Spleen (tissue), 11 donors: Measurements from ENCODE around the gene ADH5. TPM values are rescaled to one million over a fixed set of nuclear protein-coding genes. Genes with fewer than 3 reads are reported as not detected.
"Not testable (repeated sequence)": the region's sequence is repeated elsewhere in the genome, so short reads cannot be mapped to it uniquely, and the experiment has no call there.

Experiments
- DNase-seq: peaks from one replicate; pipeline ENCODE4 v3.0.0-alpha.2; 2020
- H3K27ac ChIP-seq, 8 donors: fragments of 200-600 bp; sonication (generic) in 7 of 8; 1 replicate in 4 of 8; 2 replicates in 4 of 8; pipeline versions ENCODE4 v1.5.0 to v1.8.0; 2016 to 2021; ENCODE audit warnings: inconsistent platforms in 4 of 8, mild to moderate bottlenecking in 4 of 8, moderate library complexity in 1 of 8
- H3K27me3 ChIP-seq, 7 donors: fragments of 200-600 bp; sonication (generic) in 6 of 7; replicated peaks in 1 of 7; 1 replicate in 4 of 7; 2 replicates in 3 of 7; pipeline versions ENCODE4 v1.5.0 to v1.8.0; 2016 to 2021; ENCODE audit warnings: inconsistent platforms in 3 of 7, mild to moderate bottlenecking in 1 of 7
- H3K36me3 ChIP-seq, 6 donors: fragments of 200-600 bp; sonication (generic) in 5 of 6; 1 replicate in 4 of 6; 2 replicates in 2 of 6; pipeline versions ENCODE4 v1.5.0 to v1.8.0; 2016 to 2021; ENCODE audit warnings: inconsistent platforms in 2 of 6
- H3K4me1 ChIP-seq, 6 donors: fragments of 200-600 bp; sonication (generic) in 5 of 6; 1 replicate in 3 of 6; 2 replicates in 3 of 6; pipeline versions ENCODE4 v1.5.0 to v1.8.0; 2016 to 2021; ENCODE audit warnings: inconsistent platforms in 3 of 6
- H3K4me3 ChIP-seq, 8 donors: fragments of 200-600 bp; sonication (generic) in 7 of 8; 1 replicate in 4 of 8; 2 replicates in 4 of 8; pipeline versions ENCODE4 v1.5.0 to v1.8.0; 2016 to 2021; ENCODE audit warnings: inconsistent platforms in 4 of 8, mild to moderate bottlenecking in 4 of 8, moderate library complexity in 2 of 8
- H3K9me3 ChIP-seq, 8 donors: fragments of 200-600 bp; sonication (generic) in 7 of 8; 1 replicate in 4 of 8; 2 replicates in 4 of 8; pipeline versions ENCODE4 v1.5.0 to v1.8.0; 2016 to 2021; ENCODE audit warnings: inconsistent platforms in 4 of 8
- POLR2A ChIP-seq, 3 donors: fragments of 450-650 bp; IDR thresholded peaks; one replicate each; pipeline ENCODE4 v1.5.1; 2017; ENCODE audit warnings: antibody characterized with exemption in 3 of 3, mild to moderate bottlenecking in 1 of 3
- POLR2AphosphoS5 ChIP-seq, 3 donors: sonication (generic); formaldehyde crosslinking; IDR thresholded peaks; one replicate each; pipeline ENCODE4 v1.5.1; 2017; ENCODE audit warnings: antibody characterized with exemption in 3 of 3
- WGBS, 5 donors: extraction: QIAGEN DNeasy Blood & Tissue Kit in 3 of 5; methylation state at CpG; one replicate each; pipeline versions ENCODE4 v1.1.5 to v1.1.7; 2013 to 2018; 5-methylcytosine and 5-hydroxymethylcytosine counted together
- intact Hi-C: fragments of 100-400 bp; cut with DNase I; formaldehyde crosslinking; loops from one replicate; pipeline ENCODE4 v1.15.0; 2023; ENCODE audit warnings: low total_unique reads
- polyA plus RNA-seq, 3 donors: library from polyadenylated mRNA; stranded (reverse); fragments of 200-250 nt; gene quantifications; one replicate each; pipeline ENCODE4 v1.2.1, GENCODE V29; 2013
- total RNA-seq, 7 donors: library from RNA; depleted of rRNA in 3 of 7; stranded (reverse); fragments of >200 nt in 3 of 7; fragmentation: NEBNext Ultra II Directional in 4 of 7; extraction: Animal tissue kit (Norgen Biotek cat#: 25700) in 4 of 7; gene quantifications; one replicate each; pipeline versions ENCODE4 v1.1.0 to v1.2.1, GENCODE V29; 2016 to 2021
- TF ChIP-seq, protein P1 (sequence below), 11 experiments: fragments of 200-600 bp in 7 of 11; fragments of 450-650 bp in 4 of 11; sonication (generic) in 4 of 11; IDR thresholded peaks in 8 of 11; conservative IDR thresholded peaks in 3 of 11; 1 replicate in 7 of 11; 2 replicates in 4 of 11; pipeline versions ENCODE4 v1.4.0 to v1.8.0; 2016 to 2021; ENCODE audit warnings: antibody characterized with exemption in 11 of 11, inconsistent platforms in 4 of 11, mild to moderate bottlenecking in 1 of 11
- donor health status: healthy with polysubstance abuse.
- donor health status: DM: no; HTN: no; CAD: no; lungs with moderate emphysema.
- donor health status: DM: no; HTN: no; CAD: no.
- donor health status: Bipolar disorder and iron deficiency.
- donor health status: healthy.
- donor health status: DM: no; HTN: no; CAD: no.
- donor health status: DM: yes; HTN: yes; CAD: no.

ADH5 gene
- total and polyA plus RNA-seq, 10 donors = 54.2 to 93.1 (median 74.4) TPM

- no peak for TF ChIP-seq POLR2A (IDR thresholded peaks at IDR 0.05)
- TF ChIP-seq, protein P1, sequence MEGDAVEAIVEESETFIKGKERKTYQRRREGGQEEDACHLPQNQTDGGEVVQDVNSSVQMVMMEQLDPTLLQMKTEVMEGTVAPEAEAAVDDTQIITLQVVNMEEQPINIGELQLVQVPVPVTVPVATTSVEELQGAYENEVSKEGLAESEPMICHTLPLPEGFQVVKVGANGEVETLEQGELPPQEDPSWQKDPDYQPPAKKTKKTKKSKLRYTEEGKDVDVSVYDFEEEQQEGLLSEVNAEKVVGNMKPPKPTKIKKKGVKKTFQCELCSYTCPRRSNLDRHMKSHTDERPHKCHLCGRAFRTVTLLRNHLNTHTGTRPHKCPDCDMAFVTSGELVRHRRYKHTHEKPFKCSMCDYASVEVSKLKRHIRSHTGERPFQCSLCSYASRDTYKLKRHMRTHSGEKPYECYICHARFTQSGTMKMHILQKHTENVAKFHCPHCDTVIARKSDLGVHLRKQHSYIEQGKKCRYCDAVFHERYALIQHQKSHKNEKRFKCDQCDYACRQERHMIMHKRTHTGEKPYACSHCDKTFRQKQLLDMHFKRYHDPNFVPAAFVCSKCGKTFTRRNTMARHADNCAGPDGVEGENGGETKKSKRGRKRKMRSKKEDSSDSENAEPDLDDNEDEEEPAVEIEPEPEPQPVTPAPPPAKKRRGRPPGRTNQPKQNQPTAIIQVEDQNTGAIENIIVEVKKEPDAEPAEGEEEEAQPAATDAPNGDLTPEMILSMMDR (IDR thresholded peaks at IDR 0.05 in 8 of 11, conservative IDR thresholded peaks at IDR 0.05 in 3 of 11) = no peak
- TF ChIP-seq POLR2AphosphoS5 (IDR thresholded peaks at IDR 0.05) = no peak
- no peaks in the 10 kb centered on the region for H3K4me1 ChIP-seq
- WGBS, 5 donors = 90 to 99% (median 97%) methylated on average over 5 of the region's 5 CpGs
- H3K4me3 ChIP-seq = no peak overlapping the region
- H3K36me3 ChIP-seq = peaks cover 0 to 100% (median 57%) of the 10 kb centered on the region in 6 donors
- H3K9me3 ChIP-seq = no peaks in the 10 kb centered on the region
- DNase-seq = no peak
- no peaks in the 10 kb centered on the region for H3K27me3 ChIP-seq
- intact Hi-C loops = no loop called here
- no peak overlapping the region for H3K27ac ChIP-seq
Measured at GRCh38 chr4:99071159-99071558, 17.4 kb downstream of the ADH5 start.

- 83 to 100% (median 91%) methylated on average over 1 of the region's 1 CpG for WGBS, 5 donors
- DNase-seq = no peak
- H3K4me1 ChIP-seq = no peaks in the 10 kb centered on the region
- intact Hi-C loops = no loop called here
- no peak overlapping the region for H3K4me3 ChIP-seq
- no peaks in the 10 kb centered on the region for H3K27me3 ChIP-seq
- no peak for TF ChIP-seq POLR2A (IDR thresholded peaks at IDR 0.05)
- TF ChIP-seq POLR2AphosphoS5 (IDR thresholded peaks at IDR 0.05) = no peak
- TF ChIP-seq, protein P1 (IDR thresholded peaks at IDR 0.05 in 8 of 11, conservative IDR thresholded peaks at IDR 0.05 in 3 of 11) = no peak
- no peak overlapping the region for H3K27ac ChIP-seq
- H3K36me3 ChIP-seq = peaks cover 0 to 78% (median 22%) of the 10 kb centered on the region in 6 donors
- no peaks in the 10 kb centered on the region for H3K9me3 ChIP-seq
Measured at GRCh38 chr4:99067617-99068016, 21.0 kb downstream of the ADH5 start.

- WGBS, 5 donors = 84 to 100% (median 97%) methylated on average over 1 to 2 of the region's 2 CpGs
- intact Hi-C loops, H3K27ac ChIP-seq, H3K9me3 ChIP-seq, H3K4me3 ChIP-seq, H3K4me1 ChIP-seq, H3K27me3 ChIP-seq, DNase-seq: not testable (repeated sequence)
- H3K36me3 ChIP-seq = peaks cover 0 to 76% (median 16%) of the 10 kb centered on the region in 6 donors
Measured at GRCh38 chr4:99065521-99065920, 23.1 kb downstream of the ADH5 start.

GRCh38 chr4:99062120-99062519 lies 26.5 kb downstream of the ADH5 start:
- intact Hi-C loops = no loop called here
- H3K27me3 ChIP-seq = no peaks in the 10 kb centered on the region
- WGBS, 5 donors = 44 to 76% (median 67%) methylated on average over 4 of the region's 4 CpGs
- H3K4me3 ChIP-seq = no peak overlapping the region
- peaks cover 0 to 79% (median 21%) of the 10 kb centered on the region in 6 donors for H3K36me3 ChIP-seq
- H3K9me3 ChIP-seq = no peaks in the 10 kb centered on the region
- H3K27ac ChIP-seq = no peak overlapping the region
- TF ChIP-seq, protein P1 (IDR thresholded peaks at IDR 0.05 in 8 of 11, conservative IDR thresholded peaks at IDR 0.05 in 3 of 11) = no peak
- TF ChIP-seq POLR2A (IDR thresholded peaks at IDR 0.05) = no peak
- TF ChIP-seq POLR2AphosphoS5 (IDR thresholded peaks at IDR 0.05) = no peak
- H3K4me1 ChIP-seq = no peaks in the 10 kb centered on the region
- no peak for DNase-seq
